HT-29 (cell line): ENCODE results near the gene KIN. TPM values are rescaled to one million over a fixed set of nuclear protein-coding genes. Genes with fewer than 3 reads are reported as not detected.
"Not testable (repeated sequence)": the region's sequence is repeated elsewhere in the genome, so short reads cannot be mapped to it uniquely, and the experiment has no call there.

Source experiments
- DNase-seq: peaks from one replicate; pipeline ENCODE4 v3.0.0-alpha.2; 2015; ENCODE audit warnings: low spot score
- total RNA-seq: library from RNA; depleted of rRNA; stranded (reverse); fragments of >200 nt; shearing (Covaris generic); gene quantifications from 2 replicates; pipeline ENCODE4 v1.2.3, GENCODE V29; 2014

The KIN gene
- total RNA-seq, 1 experiment from 2014 or later = 3.0 TPM

- no peak for DNase-seq
Measured at GRCh38 chr10:7734821-7735220, 53.0 kb downstream of the KIN start.

- no peak for DNase-seq
Measured at GRCh38 chr10:7722927-7723529, 64.8 kb downstream of the KIN start.

DNA sequence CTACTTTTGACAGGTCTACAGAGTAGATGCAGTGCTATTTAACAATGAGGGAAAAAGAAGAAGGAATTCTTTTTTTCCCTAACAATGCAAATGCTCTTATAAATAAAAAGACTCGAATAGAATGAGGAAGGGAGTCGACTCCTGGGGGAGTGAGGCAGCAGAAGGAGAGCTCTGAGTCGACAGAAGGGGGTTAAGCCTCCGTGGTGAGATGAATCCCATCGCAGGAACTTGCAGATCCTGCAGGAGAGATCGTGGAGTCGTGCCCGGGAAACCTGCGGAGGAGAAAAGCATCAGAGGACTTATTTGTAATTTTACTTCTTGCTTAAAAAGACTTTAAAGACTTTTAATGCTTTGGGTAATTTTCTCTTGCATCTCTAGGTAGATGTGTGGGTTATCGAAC is 67.3 kb downstream of the KIN start:
- DNase-seq = no peak

DNA sequence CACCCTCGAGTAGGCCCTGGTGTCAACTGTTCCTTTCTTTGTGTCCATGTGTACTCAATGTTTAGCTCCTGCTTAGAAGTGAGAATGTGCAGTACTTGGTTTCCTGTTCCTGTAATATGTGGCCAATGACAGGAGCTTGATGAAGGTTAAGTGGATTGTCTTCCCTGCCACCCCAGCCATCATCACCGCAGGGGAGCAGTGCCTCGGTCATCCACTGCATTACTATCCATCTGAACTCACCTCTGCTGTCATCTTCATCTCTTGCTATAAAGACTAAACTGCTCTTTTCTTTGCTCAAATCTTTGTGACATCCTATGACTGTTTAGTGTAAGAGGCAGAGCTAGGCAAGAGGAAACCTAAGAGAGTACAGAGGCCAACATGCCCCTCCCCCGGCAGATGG is 69.1 kb downstream of the KIN start:
- DNase-seq = no peak

DNA sequence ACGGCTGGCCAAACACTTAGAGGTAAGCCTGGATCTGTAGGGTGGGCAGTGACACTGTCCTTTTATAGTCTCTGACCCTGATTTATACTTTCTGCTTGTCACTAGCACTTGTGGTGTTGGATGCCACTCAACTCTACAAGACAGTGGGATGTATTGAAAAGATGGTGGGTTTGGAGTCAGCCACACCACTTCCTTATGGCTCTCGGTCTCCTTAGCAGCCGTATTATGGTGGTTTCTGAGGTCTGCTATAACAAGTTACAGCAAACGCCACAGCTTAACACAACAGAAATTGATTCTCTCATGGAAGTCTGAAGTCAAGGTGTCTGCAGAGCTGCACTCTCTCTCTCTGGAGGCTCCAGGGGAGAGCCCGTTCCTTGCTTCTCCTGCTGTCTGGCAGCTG is 70.0 kb downstream of the KIN start:
- DNase-seq = no peak

- no peak for DNase-seq
Measured at GRCh38 chr10:7715515-7715914, 72.3 kb downstream of the KIN start.

- DNase-seq = not testable (repeated sequence)
Measured at GRCh38 chr10:7711075-7711474, 76.7 kb downstream of the KIN start.

- no peak for DNase-seq
Measured at GRCh38 chr10:7710446-7710845, 77.3 kb downstream of the KIN start.

DNA sequence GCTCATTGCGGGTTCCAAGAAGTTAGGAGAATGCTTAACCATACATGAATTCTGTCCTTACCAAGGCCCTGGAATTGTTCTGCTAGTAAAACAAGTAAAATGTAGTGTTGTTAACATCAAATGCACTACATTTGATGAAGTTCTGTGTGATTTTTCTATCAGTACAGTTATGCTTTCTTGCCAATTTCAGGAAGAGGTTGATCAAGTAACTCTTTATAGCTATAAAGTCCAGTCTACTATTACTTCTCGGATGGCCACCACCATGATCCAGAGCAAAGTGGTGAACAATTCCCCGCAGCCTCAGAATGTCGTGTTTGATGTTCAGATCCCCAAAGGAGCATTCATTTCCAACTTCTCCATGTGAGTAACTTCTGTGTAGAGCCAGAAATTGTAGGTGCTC is 79.0 kb downstream of the KIN start:
- no peak for DNase-seq

DNA sequence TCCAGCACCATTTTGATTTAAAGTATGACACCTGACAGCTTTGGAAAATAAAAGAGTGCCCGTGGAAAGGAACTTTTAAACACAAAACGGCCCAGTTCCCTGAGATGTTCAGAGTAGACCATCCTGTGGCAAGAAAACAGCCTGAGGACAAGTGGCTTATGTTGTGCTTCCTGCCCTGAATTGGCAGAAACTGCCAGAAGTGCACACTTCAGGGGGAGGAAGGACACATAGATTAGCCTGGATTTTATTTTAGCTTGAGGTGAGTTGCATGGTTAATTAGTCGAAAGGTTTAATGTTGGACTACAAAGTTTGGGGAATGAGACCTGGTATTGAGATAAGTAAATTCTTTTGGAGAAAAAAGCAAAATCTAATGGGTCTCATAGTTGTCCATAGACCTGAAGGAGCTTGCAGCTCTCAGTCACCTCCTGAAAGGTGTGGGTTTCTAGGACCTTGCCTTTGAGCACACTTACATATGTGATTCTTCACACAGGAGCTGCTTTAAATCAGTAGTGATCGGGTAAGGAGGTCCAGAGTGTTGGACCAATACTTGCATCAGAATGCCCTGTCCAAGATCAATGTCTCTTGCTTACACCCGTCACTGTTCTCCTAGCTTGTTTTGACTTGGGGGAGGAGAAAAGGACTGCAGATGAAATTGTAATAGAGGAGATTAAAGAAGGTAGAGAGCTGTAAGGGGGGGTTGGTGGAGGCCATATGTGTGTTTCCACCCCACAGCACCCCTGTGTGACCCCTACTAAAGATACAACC is 79.8 kb downstream of the KIN start:
- DNase-seq = no peak

GRCh38 chr10:7707102-7707501 is 80.7 kb downstream of the KIN start:
- no peak for DNase-seq

GRCh38 chr10:7706534-7707073 is 81.2 kb downstream of the KIN start:
- no peak for DNase-seq

DNA sequence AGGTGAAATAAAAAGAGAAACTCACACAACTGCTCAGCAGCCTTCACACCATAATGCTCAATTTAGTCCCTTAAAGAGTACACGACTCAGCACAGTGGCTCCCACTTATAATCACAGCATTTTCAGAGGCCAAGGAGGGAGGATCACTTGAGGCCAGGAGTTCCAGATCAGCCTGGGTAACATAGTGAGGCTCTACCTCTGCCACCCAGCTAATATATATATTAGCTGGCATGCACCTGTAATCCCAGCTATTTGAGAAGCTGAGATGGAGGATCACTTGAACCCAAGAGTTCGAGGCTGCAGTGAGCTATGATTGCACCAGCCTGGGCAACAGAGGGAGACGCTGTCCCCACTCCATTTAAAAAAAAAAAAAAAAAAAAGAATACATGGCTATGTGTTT is 82.5 kb downstream of the KIN start:
- DNase-seq = no peak

DNA sequence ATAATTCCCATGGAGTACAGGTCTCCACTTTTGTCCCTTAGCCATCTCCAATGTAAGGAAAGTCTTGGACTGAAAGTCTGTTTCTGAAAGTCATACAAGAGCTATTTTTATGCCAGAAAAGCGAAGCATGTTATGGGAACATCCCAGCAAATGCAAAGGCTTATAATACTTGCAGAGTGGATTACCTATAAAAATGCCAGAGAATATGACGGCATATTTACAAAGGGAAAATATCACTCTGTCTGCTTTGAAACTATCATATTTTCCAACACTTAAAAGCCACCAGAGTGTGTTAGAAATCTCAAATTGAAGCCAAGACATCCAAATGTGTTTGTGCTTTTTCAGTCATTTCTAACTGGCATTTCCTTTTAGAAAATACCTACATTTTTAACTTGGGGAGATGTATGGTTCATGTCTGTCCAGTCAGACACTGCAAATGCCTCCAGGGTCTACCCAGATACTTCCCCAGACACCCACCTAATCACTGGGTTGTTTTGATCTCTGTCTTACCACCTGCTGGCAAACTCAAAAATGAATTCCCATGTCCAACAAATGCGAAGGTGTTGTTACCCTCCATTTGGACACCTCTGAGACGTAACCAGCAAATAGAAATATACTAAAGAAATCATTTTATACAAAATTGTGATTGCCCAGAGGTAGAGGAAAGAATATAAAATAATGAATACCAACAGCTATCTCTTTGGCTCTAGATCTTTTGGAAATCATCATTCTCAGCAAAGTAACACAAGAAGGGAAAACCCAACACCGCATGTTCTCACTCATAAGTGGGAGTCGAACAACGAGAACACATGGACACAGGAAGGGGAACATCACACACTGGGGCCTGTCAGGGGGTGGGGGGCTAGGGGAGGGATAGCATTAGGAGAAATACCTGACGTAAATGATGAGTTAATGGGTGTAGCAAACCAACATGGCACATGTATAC is 83.4 kb downstream of the KIN start:
- DNase-seq = no peak

DNA sequence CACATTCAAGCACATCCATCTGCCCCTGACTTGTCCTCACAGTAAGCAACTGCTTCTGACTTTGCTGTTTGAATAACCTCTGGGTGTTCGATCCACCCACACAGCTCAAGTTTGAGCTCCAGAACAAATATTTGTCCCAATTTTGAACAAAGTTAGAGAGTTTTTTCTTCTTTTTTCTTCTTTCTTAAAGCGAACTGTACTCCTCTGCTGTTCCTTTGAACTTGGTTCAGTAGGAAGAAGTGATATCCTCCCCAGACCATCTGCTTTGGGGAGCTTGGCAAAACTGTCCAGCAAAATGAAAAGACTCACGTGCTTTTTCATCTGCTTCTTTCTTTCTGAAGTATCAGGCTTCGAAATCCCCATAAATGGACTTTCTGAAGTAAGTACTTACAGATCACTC is 84.7 kb downstream of the KIN start, which contains the start of gene ITIH2:
Gene ITIH2 (plus strand): TSS at position 177 of the 400 bp plus-strand sequence. CDS start 119 bp downstream, at position 296.
- no peak for DNase-seq

- DNase-seq = no peak
Measured at GRCh38 chr10:7702288-7702812, 85.4 kb downstream of the KIN start.

- no peak for DNase-seq
Measured at GRCh38 chr10:7701158-7701742, 86.5 kb downstream of the KIN start.
